Pons (tissue), 1 donor: ENCODE measurements around the gene LPAR6.

Experiments used
- DNase-seq: peaks from one replicate; pipeline ENCODE4 v3.0.0-alpha.2; 2016; ENCODE audit warnings: low spot score

The LPAR6 gene

DNA sequence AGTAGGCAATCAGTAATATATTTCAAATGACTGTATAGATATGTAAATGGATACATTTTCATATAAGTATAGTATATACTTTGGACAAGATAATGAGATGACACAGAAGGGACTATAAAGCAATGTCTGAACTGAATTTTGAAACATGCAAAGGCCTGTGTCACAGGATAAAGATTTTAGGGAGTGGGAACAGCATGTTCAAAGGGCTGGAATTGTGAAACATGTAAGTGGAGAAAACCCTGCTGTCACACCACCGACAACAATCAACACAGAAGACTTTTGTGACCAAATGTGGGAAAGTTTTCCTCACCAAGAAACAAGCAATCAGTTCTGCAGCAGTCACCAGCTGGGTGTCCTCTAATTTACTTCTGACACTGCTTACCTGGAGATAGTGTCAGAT lies 42.9 kb downstream of the LPAR6 start:
- DNase-seq: no peak
